Measurements from ENCODE around the gene TMEM42. TPM values are rescaled to one million over a fixed set of nuclear protein-coding genes. Genes with fewer than 3 reads are reported as not detected.

Gene TMEM42
- total and polyA plus RNA-seq, 2 experiments from 2014 or later, result 14.7 to 22.2 TPM

- no peak overlapping the region for H3K4me3 ChIP-seq
- H4K20me1 ChIP-seq (ENCODE audit: insufficient read depth, poor library complexity, severe bottlenecking), result no peaks in the 10 kb centered on the region
- no peak for DNase-seq (ENCODE audit: low spot score)
- H3K36me3 ChIP-seq (replicated peaks; ENCODE audit: insufficient read depth, low read depth), result no peaks in the 10 kb centered on the region
- no peaks in the 10 kb centered on the region for H3K27me3 ChIP-seq
- no peak overlapping the region for H3K27ac ChIP-seq
- no peak overlapping the region for H3K4me2 ChIP-seq
- H3K9me3 ChIP-seq (ENCODE audit: low read depth), result no peaks in the 10 kb centered on the region
- H3K4me1 ChIP-seq (ENCODE audit: insufficient read depth), result no peaks in the 10 kb centered on the region
- no peak overlapping the region for H2AFZ ChIP-seq
- no peaks in the 10 kb centered on the region for H3K79me2 ChIP-seq
- WGBS (ENCODE audit: low lambda C conversion rate, missing lambda C conversion rate), result 96% methylated on average over 1 of the region's 1 CpG
- TF ChIP-seq EZH2phosphoT487 (IDR thresholded peaks at IDR 0.05; ENCODE audit: low read depth, severe bottlenecking, unreplicated experiment) (no peak), EZH2 (IDR thresholded peaks at IDR 0.05; ENCODE audit: borderline replicate concordance) (no peak), CTCF (IDR thresholded peaks at IDR 0.05; ENCODE audit: poor library complexity) (no peak)
- H3K9me2 ChIP-seq (replicated peaks; ENCODE audit: insufficient read depth), result no peaks in the 10 kb centered on the region
Observed at GRCh38 chr3:44832032-44832431, 29.7 kb upstream of the TMEM42 start.

DNA sequence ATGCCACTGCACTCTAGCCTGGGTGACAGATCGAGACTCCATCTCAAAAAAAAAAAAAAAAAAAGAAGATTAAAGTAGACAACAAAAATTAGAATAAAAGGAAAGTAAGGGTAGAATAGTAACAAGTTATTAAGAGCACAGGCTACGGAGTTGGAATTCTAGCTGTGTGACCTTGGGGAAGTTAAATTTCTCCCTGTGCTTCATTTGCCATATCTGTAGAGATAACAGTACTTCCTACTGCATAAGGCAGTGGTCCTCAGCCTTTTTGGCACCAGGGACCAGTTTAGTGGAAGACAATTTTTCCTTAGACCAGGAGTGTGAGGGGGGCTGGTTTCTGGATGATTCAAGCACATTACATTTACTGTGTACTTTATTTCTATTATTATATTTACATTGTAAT, 28.7 kb upstream of the TMEM42 start:
- Histone ChIP-seq H4K20me1 (ENCODE audit: insufficient read depth, poor library complexity, severe bottlenecking) (no peaks in the 10 kb centered on the region), H3K79me2 (no peaks in the 10 kb centered on the region), H3K9me3 (ENCODE audit: low read depth) (no peaks in the 10 kb centered on the region), H3K4me1 (ENCODE audit: insufficient read depth) (no peaks in the 10 kb centered on the region), H3K4me2 (no peak overlapping the region), H3K27me3 (no peaks in the 10 kb centered on the region), H3K27ac (no peak overlapping the region), H2AFZ (no peak overlapping the region), H3K4me3 (no peak overlapping the region), H3K9me2 (replicated peaks; ENCODE audit: insufficient read depth) (no peaks in the 10 kb centered on the region), H3K36me3 (replicated peaks; ENCODE audit: insufficient read depth, low read depth) (no peaks in the 10 kb centered on the region)
- TF ChIP-seq EZH2 (IDR thresholded peaks at IDR 0.05; ENCODE audit: borderline replicate concordance), result no peak
- no peak for TF ChIP-seq EZH2phosphoT487 (IDR thresholded peaks at IDR 0.05; ENCODE audit: low read depth, severe bottlenecking, unreplicated experiment)
- TF ChIP-seq CTCF (IDR thresholded peaks at IDR 0.05; ENCODE audit: poor library complexity), result no peak
- 98% methylated on average over 2 of the region's 2 CpGs for WGBS (ENCODE audit: low lambda C conversion rate, missing lambda C conversion rate)
- DNase-seq (ENCODE audit: low spot score), result no peak

GRCh38 chr3:44833394-44833793, 28.3 kb upstream of the TMEM42 start:
- DNase-seq (ENCODE audit: low spot score), result no peak

More at GRCh38 chr3:44833394-44833793, 28.3 kb upstream of the TMEM42 start:
- no peaks in the 10 kb centered on the region for H3K9me3 ChIP-seq (ENCODE audit: low read depth)
- H3K27ac ChIP-seq, result no peak overlapping the region
- no peaks in the 10 kb centered on the region for H3K9me2 ChIP-seq (replicated peaks; ENCODE audit: insufficient read depth)
- no peaks in the 10 kb centered on the region for H3K27me3 ChIP-seq
- no peak overlapping the region for H2AFZ ChIP-seq
- H3K36me3 ChIP-seq (replicated peaks; ENCODE audit: insufficient read depth, low read depth), result no peaks in the 10 kb centered on the region
- no peaks in the 10 kb centered on the region for H3K79me2 ChIP-seq
- no peaks in the 10 kb centered on the region for H4K20me1 ChIP-seq (ENCODE audit: insufficient read depth, poor library complexity, severe bottlenecking)
- 91% methylated on average over 7 of the region's 7 CpGs for WGBS (ENCODE audit: low lambda C conversion rate, missing lambda C conversion rate)
- no peak overlapping the region for H3K4me2 ChIP-seq
- no peaks in the 10 kb centered on the region for H3K4me1 ChIP-seq (ENCODE audit: insufficient read depth)
- no peak overlapping the region for H3K4me3 ChIP-seq
- TF ChIP-seq EZH2phosphoT487 (IDR thresholded peaks at IDR 0.05; ENCODE audit: low read depth, severe bottlenecking, unreplicated experiment) (no peak), CTCF (IDR thresholded peaks at IDR 0.05; ENCODE audit: poor library complexity) (no peak), EZH2 (IDR thresholded peaks at IDR 0.05; ENCODE audit: borderline replicate concordance) (no peak)

Measured in hepatocyte (in vitro differentiated cells).